ENCODE data around the gene TTLL11. TPM values are rescaled to one million over a fixed set of nuclear protein-coding genes. Genes with fewer than 3 reads are reported as not detected.

The TTLL11 gene
- polyA plus RNA-seq, 1 donor (not counting 4 experiments of a cell fraction or from before 2014, with no cell fraction given), result 8.0 TPM

DNA sequence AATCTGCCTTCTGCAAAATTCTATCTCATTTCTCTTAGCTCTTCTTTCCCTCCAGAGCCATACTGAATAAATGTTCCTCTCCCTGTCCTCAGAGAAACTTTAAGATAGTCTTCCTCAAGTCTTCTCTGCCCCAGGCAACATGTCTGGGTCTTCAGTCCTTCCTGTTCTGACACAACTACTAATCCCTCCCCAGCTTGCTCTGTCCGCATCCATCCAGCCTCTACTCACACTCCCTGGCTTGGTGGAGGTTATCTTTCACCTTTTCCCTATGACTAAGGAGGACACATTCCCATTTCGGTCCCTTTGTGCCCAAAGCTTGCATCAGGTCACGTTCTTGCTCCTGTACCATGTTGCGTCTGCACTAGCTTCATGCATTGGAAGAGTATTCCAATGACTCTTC lies 143.3 kb downstream of the TTLL11 start:
- H3K27ac ChIP-seq (ENCODE audit: control insufficient read depth, insufficient read depth, low read length), result peak overlapping the region; percentile 34
- H3K79me2 ChIP-seq (ENCODE audit: control insufficient read depth, insufficient read depth, low read length), result peaks cover 48% of the 10 kb centered on the region
- TF ChIP-seq CTCF (optimal IDR thresholded peaks at IDR 0.05 in 1 of 3, IDR thresholded peaks at IDR 0.05 in 1 of 3, conservative IDR thresholded peaks at IDR 0.05 in 1 of 3; ENCODE audit: extremely low read depth in 1 of 3, insufficient read depth in 2 of 3, low read length in 3 of 3) (no peak), EZH2 (IDR thresholded peaks at IDR 0.05; ENCODE audit: low read length) (no peak)
- peaks cover 4 to 33% of the 10 kb centered on the region in 2 experiments for H3K36me3 ChIP-seq (ENCODE audit: control insufficient read depth in 2 of 2, extremely low read depth in 1 of 2, insufficient read depth in 2 of 2, low read length in 2 of 2)
- peaks cover 57% of the 10 kb centered on the region for H3K4me1 ChIP-seq (ENCODE audit: control insufficient read depth, extremely low read depth, insufficient read depth, low read length)
- no peaks in the 10 kb centered on the region for H3K9me3 ChIP-seq (ENCODE audit: control insufficient read depth, low read depth, low read length)
- FAIRE-seq (peak; percentile 71), DNase-seq (ENCODE audit: low read depth, low spot score) (no peak)
- peaks cover 11% of the 10 kb centered on the region for H3K9me1 ChIP-seq (ENCODE audit: control insufficient read depth, extremely low read depth, insufficient read depth, low read length)
- H3K4me2 ChIP-seq (ENCODE audit: control insufficient read depth, extremely low read depth, insufficient read depth, low read depth, low read length), result peak overlapping the region; percentile 33
- dilution Hi-C loops (cut with MboI; ENCODE audit: extremely low pct_ligation_motif_present, low sequenced_read_pairs), result no loop called here
- H4K20me1 ChIP-seq (ENCODE audit: control insufficient read depth, extremely low read depth, insufficient read depth, low read length), result no peaks in the 10 kb centered on the region
- no peaks in the 10 kb centered on the region for H3K27me3 ChIP-seq (ENCODE audit: control insufficient read depth, extremely low read depth, insufficient read depth, low read length)
- H2AFZ ChIP-seq (ENCODE audit: control insufficient read depth, low read length), result no peak overlapping the region
- H3K9ac ChIP-seq (ENCODE audit: control insufficient read depth, extremely low read depth, insufficient read depth, low read length), result no peak overlapping the region
- H3K4me3 ChIP-seq (ENCODE audit: control insufficient read depth in 2 of 3, extremely low read depth in 1 of 3, insufficient read depth in 2 of 3, low read depth in 1 of 3, low read length in 3 of 3), result peak overlapping the region in 1 of 3 experiments; percentile 21

DNA sequence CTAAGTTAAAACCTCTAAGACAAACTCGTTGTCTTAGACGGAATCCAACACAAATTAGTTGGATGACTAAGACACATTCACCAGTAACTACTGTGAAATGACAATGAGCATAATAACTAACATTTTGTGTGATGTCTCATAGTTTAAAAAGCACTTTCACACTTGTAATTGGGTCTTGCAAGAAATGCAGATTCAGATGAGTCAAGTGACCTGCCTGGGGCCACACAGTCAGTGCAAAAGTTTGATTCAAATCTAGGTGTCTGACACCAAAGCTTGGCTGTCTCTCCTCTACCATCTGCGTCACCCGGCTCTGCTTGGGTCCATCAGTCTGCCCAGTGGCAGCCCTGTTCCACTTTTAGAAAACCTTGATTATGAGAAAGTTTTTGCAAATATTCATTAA lies 143.7 kb downstream of the TTLL11 start:
- peak overlapping the region; percentile 33 for H3K4me2 ChIP-seq (ENCODE audit: control insufficient read depth, extremely low read depth, insufficient read depth, low read depth, low read length)
- no peak overlapping the region for H2AFZ ChIP-seq (ENCODE audit: control insufficient read depth, low read length)
- H3K9me3 ChIP-seq (ENCODE audit: control insufficient read depth, low read depth, low read length), result no peaks in the 10 kb centered on the region
- no peak overlapping the region for H3K9ac ChIP-seq (ENCODE audit: control insufficient read depth, extremely low read depth, insufficient read depth, low read length)
- no peak overlapping the region for H3K4me3 ChIP-seq (ENCODE audit: control insufficient read depth in 2 of 3, extremely low read depth in 1 of 3, insufficient read depth in 2 of 3, low read depth in 1 of 3, low read length in 3 of 3)
- dilution Hi-C loops (cut with MboI; ENCODE audit: extremely low pct_ligation_motif_present, low sequenced_read_pairs), result no loop called here
- H3K9me1 ChIP-seq (ENCODE audit: control insufficient read depth, extremely low read depth, insufficient read depth, low read length), result peaks cover 11% of the 10 kb centered on the region
- H3K79me2 ChIP-seq (ENCODE audit: control insufficient read depth, insufficient read depth, low read length), result peaks cover 44% of the 10 kb centered on the region
- FAIRE-seq, result peak; percentile 66
- no peak for TF ChIP-seq EZH2 (IDR thresholded peaks at IDR 0.05; ENCODE audit: low read length)
- no peak for TF ChIP-seq CTCF (optimal IDR thresholded peaks at IDR 0.05 in 1 of 3, IDR thresholded peaks at IDR 0.05 in 1 of 3, conservative IDR thresholded peaks at IDR 0.05 in 1 of 3; ENCODE audit: extremely low read depth in 1 of 3, insufficient read depth in 2 of 3, low read length in 3 of 3)
- no peaks in the 10 kb centered on the region for H4K20me1 ChIP-seq (ENCODE audit: control insufficient read depth, extremely low read depth, insufficient read depth, low read length)
- peak; percentile 71 for DNase-seq (ENCODE audit: low read depth, low spot score)
- peaks cover 61% of the 10 kb centered on the region for H3K4me1 ChIP-seq (ENCODE audit: control insufficient read depth, extremely low read depth, insufficient read depth, low read length)
- H3K36me3 ChIP-seq (ENCODE audit: control insufficient read depth in 2 of 2, extremely low read depth in 1 of 2, insufficient read depth in 2 of 2, low read length in 2 of 2), result peaks cover 4 to 32% of the 10 kb centered on the region in 2 experiments
- H3K27me3 ChIP-seq (ENCODE audit: control insufficient read depth, extremely low read depth, insufficient read depth, low read length), result no peaks in the 10 kb centered on the region
- H3K27ac ChIP-seq (ENCODE audit: control insufficient read depth, insufficient read depth, low read length), result peak overlapping the region; percentile 34

Data from keratinocyte (primary cell).